ENCODE data around the gene C4orf50.

- TF ChIP-seq CTCF (IDR thresholded peaks at IDR 0.05; ENCODE audit: insufficient read depth, low read length, poor library complexity, severe bottlenecking) (no peak), EZH2phosphoT487 (conservative IDR thresholded peaks at IDR 0.05; ENCODE audit: low read length) (no peak)
Measured at GRCh38 chr4:6062133-6062532, 43.9 kb upstream of the C4orf50 start.

Measured in SU-DHL-6 (cell line).